Measurements from ENCODE around the gene MAN1A1. TPM values are rescaled to one million over a fixed set of nuclear protein-coding genes. Genes with fewer than 3 reads are reported as not detected.

The MAN1A1 gene
- total and polyA plus RNA-seq, 2 of the 4 experiments (the other 2 are of a cell fraction): 5.9 to 6.4 TPM

GRCh38 chr6:119303164-119303887 is 46.2 kb downstream of the MAN1A1 start:
- H3K9me1 ChIP-seq (ENCODE audit: insufficient read depth, low read length): no peaks in the 10 kb centered on the region
- TF ChIP-seq, protein P1, sequence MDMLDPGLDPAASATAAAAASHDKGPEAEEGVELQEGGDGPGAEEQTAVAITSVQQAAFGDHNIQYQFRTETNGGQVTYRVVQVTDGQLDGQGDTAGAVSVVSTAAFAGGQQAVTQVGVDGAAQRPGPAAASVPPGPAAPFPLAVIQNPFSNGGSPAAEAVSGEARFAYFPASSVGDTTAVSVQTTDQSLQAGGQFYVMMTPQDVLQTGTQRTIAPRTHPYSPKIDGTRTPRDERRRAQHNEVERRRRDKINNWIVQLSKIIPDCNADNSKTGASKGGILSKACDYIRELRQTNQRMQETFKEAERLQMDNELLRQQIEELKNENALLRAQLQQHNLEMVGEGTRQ (IDR thresholded peaks at IDR 0.05; ENCODE audit: low read depth, low read length): no peak
- TF ChIP-seq CHD1 (IDR thresholded peaks at IDR 0.05; ENCODE audit: low read depth, low read length) (no peak), MXI1 (IDR thresholded peaks at IDR 0.05; ENCODE audit: borderline replicate concordance, low read depth, low read length) (no peak), FOS (IDR thresholded peaks at IDR 0.05; ENCODE audit: low read depth, low read length) (no peak), CEBPB (IDR thresholded peaks at IDR 0.05; ENCODE audit: low read depth, low read length) (no peak), SMC3 (IDR thresholded peaks at IDR 0.05; ENCODE audit: low read depth, low read length) (no peak), BHLHE40 (IDR thresholded peaks at IDR 0.05; ENCODE audit: low read depth, low read length) (no peak), MAZ (IDR thresholded peaks at IDR 0.05; ENCODE audit: borderline replicate concordance, low read depth, low read length) (no peak), CTCF (conservative IDR thresholded peaks at IDR 0.05; ENCODE audit: low read depth, low read length) (no peak), MAFK (IDR thresholded peaks at IDR 0.05; ENCODE audit: low read depth, low read length) (no peak)
- TF ChIP-seq, protein P2, sequence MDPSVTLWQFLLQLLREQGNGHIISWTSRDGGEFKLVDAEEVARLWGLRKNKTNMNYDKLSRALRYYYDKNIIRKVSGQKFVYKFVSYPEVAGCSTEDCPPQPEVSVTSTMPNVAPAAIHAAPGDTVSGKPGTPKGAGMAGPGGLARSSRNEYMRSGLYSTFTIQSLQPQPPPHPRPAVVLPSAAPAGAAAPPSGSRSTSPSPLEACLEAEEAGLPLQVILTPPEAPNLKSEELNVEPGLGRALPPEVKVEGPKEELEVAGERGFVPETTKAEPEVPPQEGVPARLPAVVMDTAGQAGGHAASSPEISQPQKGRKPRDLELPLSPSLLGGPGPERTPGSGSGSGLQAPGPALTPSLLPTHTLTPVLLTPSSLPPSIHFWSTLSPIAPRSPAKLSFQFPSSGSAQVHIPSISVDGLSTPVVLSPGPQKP (IDR thresholded peaks at IDR 0.05; ENCODE audit: borderline replicate concordance, low read depth, low read length): no peak
- H3K79me1 ChIP-seq (ENCODE audit: low read depth in 1 of 2, low read length in 2 of 2): no peaks in the 10 kb centered on the region
- no peak overlapping the region for H3K4me3 ChIP-seq (ENCODE audit: insufficient read depth, low read depth, low read length)
- DNase-seq: no peak
- no peak for ATAC-seq (ENCODE audit: low read depth)
- no peak overlapping the region for H2BK5ac ChIP-seq (ENCODE audit: low read depth, low read length, poor library complexity, severe bottlenecking)
- no peak overlapping the region for H3K4ac ChIP-seq (ENCODE audit: low read depth, low read length)
- H4K91ac ChIP-seq (ENCODE audit: insufficient read depth, low read depth, low read length): no peak overlapping the region
- BruUV-seq (replicated peaks): no TSS peak
- no peak overlapping the region for H2AK9ac ChIP-seq (replicated peaks; ENCODE audit: low read depth, low read length, poor library complexity)
- peaks cover 7% of the 10 kb centered on the region for H3K36me3 ChIP-seq (ENCODE audit: control insufficient read depth, insufficient read depth, low read length)
- H2BK20ac ChIP-seq (ENCODE audit: low read depth, low read length): no peak overlapping the region
- H3K9me3 ChIP-seq (ENCODE audit: control insufficient read depth, insufficient read depth, low read length): no peaks in the 10 kb centered on the region
- CTCF ChIA-PET: interaction anchor here (0.6 to 1.5 kb wide), 2 partner anchors 11 to 92 kb away, joined by 3 read pairs; no protein-coding TSS in a partner anchor
- H2BK15ac ChIP-seq (ENCODE audit: low read depth, low read length): no peak overlapping the region
- no peak overlapping the region for H4K5ac ChIP-seq (ENCODE audit: low read depth, low read length)
- no peak overlapping the region for H3K4me2 ChIP-seq (ENCODE audit: low read depth, low read length)
- no peak overlapping the region for H2AK5ac ChIP-seq (ENCODE audit: low read depth, low read length)
- H2AFZ ChIP-seq (replicated peaks; ENCODE audit: low read length, poor library complexity): no peak overlapping the region
- POLR2A ChIA-PET (ENCODE audit: unreplicated experiment): no interaction called here
- no CpG with 5 or more reads among the region's 3 CpGs for WGBS, 2 experiments (ENCODE audit: extremely low coverage in 2 of 2, insufficient read length in 1 of 2)
- no peaks in the 10 kb centered on the region for H4K20me1 ChIP-seq (ENCODE audit: insufficient read depth, low read length)
- H3K23ac ChIP-seq (ENCODE audit: low read depth, low read length): no peak overlapping the region
- H3K18ac ChIP-seq (ENCODE audit: low read depth, low read length): no peak overlapping the region
- intact Hi-C loops (cut with micrococcal nuclease) (no loop called here), dilution Hi-C loops (cut with HindIII; ENCODE audit: low sequenced_read_pairs, unreplicated experiment) (no loop called here), in situ Hi-C loops (cut with MboI; ENCODE audit: low sequenced_read_pairs) (no loop called here)
- H3K27me3 ChIP-seq (ENCODE audit: control insufficient read depth, insufficient read depth, low read length): no peaks in the 10 kb centered on the region
- H3K27ac ChIP-seq (ENCODE audit: insufficient read depth, low read length): no peak overlapping the region
- no peak overlapping the region for H2BK120ac ChIP-seq (ENCODE audit: low read depth, low read length)
- H3K9ac ChIP-seq (ENCODE audit: low read depth, low read length): no peak overlapping the region
- no peak overlapping the region for H4K8ac ChIP-seq (ENCODE audit: low read depth in 2 of 2, low read length in 2 of 2)
- H3K14ac ChIP-seq (replicated peaks; ENCODE audit: low read depth, low read length): no peak overlapping the region
- H3K56ac ChIP-seq (ENCODE audit: extremely low read depth, insufficient read depth, low read length): no peak overlapping the region
- no peaks in the 10 kb centered on the region for H3K4me1 ChIP-seq (ENCODE audit: control insufficient read depth, insufficient read depth, low read length)
